ENCODE results near the gene PIK3R2. TPM values are rescaled to one million over a fixed set of nuclear protein-coding genes. Genes with fewer than 3 reads are reported as not detected.
"Not testable (repeated sequence)": the region's sequence is repeated elsewhere in the genome, so short reads cannot be mapped to it uniquely, and the experiment has no call there.

PIK3R2 gene
- total and polyA plus RNA-seq, 4 donors: 14.1 to 134 (median 76.1) TPM

- peak in 4 of 6 donors; percentile 57 to 96 (median 76) for DNase-seq (ENCODE audit: low read depth in 4 of 6, low spot score in 6 of 6)
- H3K36me3 ChIP-seq (ENCODE audit: control insufficient read depth, insufficient read depth, low read length): peaks cover 23% of the 10 kb centered on the region
- peak overlapping the region; percentile 99 for H3K27ac ChIP-seq (ENCODE audit: low read depth, low read length)
- H3K9me3 ChIP-seq (ENCODE audit: control insufficient read depth, insufficient read depth, low read length): no peaks in the 10 kb centered on the region
- H3K4me1 ChIP-seq (ENCODE audit: control insufficient read depth, insufficient read depth, low read length): peaks cover 39% of the 10 kb centered on the region
- peak overlapping the region; percentile 76 for H3K4me3 ChIP-seq (ENCODE audit: low read depth, low read length)
- H3K27me3 ChIP-seq (ENCODE audit: control insufficient read depth, insufficient read depth, low read length): peaks cover 5% of the 10 kb centered on the region
- WGBS (ENCODE audit: insufficient coverage): 0% methylated on average over 14 of the region's 22 CpGs
Measured at GRCh38 chr19:18204394-18205199, 51.6 kb downstream of the PIK3R2 start.

- peaks cover 5% of the 10 kb centered on the region for H3K27me3 ChIP-seq (ENCODE audit: control insufficient read depth, insufficient read depth, low read length)
- peaks cover 15% of the 10 kb centered on the region for H3K36me3 ChIP-seq (ENCODE audit: control insufficient read depth, insufficient read depth, low read length)
- H3K9me3 ChIP-seq (ENCODE audit: control insufficient read depth, insufficient read depth, low read length): no peaks in the 10 kb centered on the region
- peak overlapping the region; percentile 99 for H3K27ac ChIP-seq (ENCODE audit: low read depth, low read length)
- peak in 4 of 6 donors; percentile 35 to 94 (median 68) for DNase-seq (ENCODE audit: low read depth in 4 of 6, low spot score in 6 of 6)
- WGBS (ENCODE audit: insufficient coverage): 7% methylated on average over 21 of the region's 36 CpGs
- peaks cover 39% of the 10 kb centered on the region for H3K4me1 ChIP-seq (ENCODE audit: control insufficient read depth, insufficient read depth, low read length)
- peak overlapping the region; percentile 76 for H3K4me3 ChIP-seq (ENCODE audit: low read depth, low read length)
Measured at GRCh38 chr19:18205200-18205892, 52.4 kb downstream of the PIK3R2 start.

GRCh38 chr19:18206018-18206417 lies 53.1 kb downstream of the PIK3R2 start:
- WGBS (ENCODE audit: insufficient coverage): 90% methylated on average over 2 of the region's 12 CpGs

GRCh38 chr19:18208098-18208951 lies 55.4 kb downstream of the PIK3R2 start:
- Histone ChIP-seq H3K9me3 (ENCODE audit: control insufficient read depth, insufficient read depth, low read length) (no peaks in the 10 kb centered on the region), H3K4me1 (ENCODE audit: control insufficient read depth, insufficient read depth, low read length) (peaks cover 23% of the 10 kb centered on the region), H3K27me3 (ENCODE audit: control insufficient read depth, insufficient read depth, low read length) (peaks cover 7% of the 10 kb centered on the region), H3K4me3 (ENCODE audit: low read depth, low read length) (no peak overlapping the region), H3K36me3 (ENCODE audit: control insufficient read depth, insufficient read depth, low read length) (peaks cover 3% of the 10 kb centered on the region), H3K27ac (ENCODE audit: low read depth, low read length) (no peak overlapping the region)
- no peak for DNase-seq (ENCODE audit: low read depth in 4 of 6, low spot score in 6 of 6)
- WGBS (ENCODE audit: insufficient coverage): 28% methylated on average over 16 of the region's 32 CpGs

More at GRCh38 chr19:18206018-18206417, 53.1 kb downstream of the PIK3R2 start:
- Histone ChIP-seq H3K27ac (ENCODE audit: low read depth, low read length) (peak overlapping the region; percentile 99), H3K4me1 (ENCODE audit: control insufficient read depth, insufficient read depth, low read length) (peaks cover 39% of the 10 kb centered on the region), H3K4me3 (ENCODE audit: low read depth, low read length) (no peak overlapping the region), H3K9me3 (ENCODE audit: control insufficient read depth, insufficient read depth, low read length) (no peaks in the 10 kb centered on the region), H3K36me3 (ENCODE audit: control insufficient read depth, insufficient read depth, low read length) (peaks cover 10% of the 10 kb centered on the region), H3K27me3 (ENCODE audit: control insufficient read depth, insufficient read depth, low read length) (peaks cover 7% of the 10 kb centered on the region)
- DNase-seq (ENCODE audit: low read depth in 4 of 6, low spot score in 6 of 6): peak in 1 of 6 donors; percentile 16

- H3K27me3 ChIP-seq (ENCODE audit: control insufficient read depth, insufficient read depth, low read length); H3K36me3 ChIP-seq (ENCODE audit: control insufficient read depth, insufficient read depth, low read length); H3K4me3 ChIP-seq (ENCODE audit: low read depth, low read length); H3K27ac ChIP-seq (ENCODE audit: low read depth, low read length); DNase-seq (ENCODE audit: low read depth in 4 of 6, low spot score in 6 of 6); H3K9me3 ChIP-seq (ENCODE audit: control insufficient read depth, insufficient read depth, low read length): not testable (repeated sequence)
- WGBS (ENCODE audit: insufficient coverage): 100% methylated on average over 2 of the region's 5 CpGs
- peaks cover 13% of the 10 kb centered on the region for H3K4me1 ChIP-seq (ENCODE audit: control insufficient read depth, insufficient read depth, low read length)
Measured at GRCh38 chr19:18209912-18210311, 56.9 kb downstream of the PIK3R2 start.

GRCh38 chr19:18211683-18212082 lies 58.7 kb downstream of the PIK3R2 start:
- 85% methylated on average over 14 of the region's 14 CpGs for WGBS (ENCODE audit: insufficient coverage)
- Histone ChIP-seq H3K27ac (ENCODE audit: low read depth, low read length) (no peak overlapping the region), H3K4me1 (ENCODE audit: control insufficient read depth, insufficient read depth, low read length) (no peaks in the 10 kb centered on the region), H3K27me3 (ENCODE audit: control insufficient read depth, insufficient read depth, low read length) (peaks cover 7% of the 10 kb centered on the region), H3K36me3 (ENCODE audit: control insufficient read depth, insufficient read depth, low read length) (peaks cover 3% of the 10 kb centered on the region), H3K4me3 (ENCODE audit: low read depth, low read length) (no peak overlapping the region), H3K9me3 (ENCODE audit: control insufficient read depth, insufficient read depth, low read length) (no peaks in the 10 kb centered on the region)
- no peak for DNase-seq (ENCODE audit: low read depth in 4 of 6, low spot score in 6 of 6)

GRCh38 chr19:18214779-18215433 lies 61.9 kb downstream of the PIK3R2 start:
- WGBS (ENCODE audit: insufficient coverage): 67% methylated on average over 4 of the region's 7 CpGs
- H3K9me3 ChIP-seq (ENCODE audit: control insufficient read depth, insufficient read depth, low read length): no peaks in the 10 kb centered on the region
- H3K27me3 ChIP-seq (ENCODE audit: control insufficient read depth, insufficient read depth, low read length): peaks cover 6% of the 10 kb centered on the region
- H3K4me1 ChIP-seq (ENCODE audit: control insufficient read depth, insufficient read depth, low read length): no peaks in the 10 kb centered on the region
- DNase-seq (ENCODE audit: low read depth in 4 of 6, low spot score in 6 of 6): no peak
- H3K4me3 ChIP-seq (ENCODE audit: low read depth, low read length): no peak overlapping the region
- no peak overlapping the region for H3K27ac ChIP-seq (ENCODE audit: low read depth, low read length)
- peaks cover 5% of the 10 kb centered on the region for H3K36me3 ChIP-seq (ENCODE audit: control insufficient read depth, insufficient read depth, low read length)

GRCh38 chr19:18216789-18217188 lies 63.8 kb downstream of the PIK3R2 start:
- Histone ChIP-seq H3K36me3 (ENCODE audit: control insufficient read depth, insufficient read depth, low read length) (peaks cover 3% of the 10 kb centered on the region), H3K27me3 (ENCODE audit: control insufficient read depth, insufficient read depth, low read length) (peaks cover 18% of the 10 kb centered on the region), H3K4me1 (ENCODE audit: control insufficient read depth, insufficient read depth, low read length) (no peaks in the 10 kb centered on the region), H3K4me3 (ENCODE audit: low read depth, low read length) (no peak overlapping the region), H3K27ac (ENCODE audit: low read depth, low read length) (no peak overlapping the region), H3K9me3 (ENCODE audit: control insufficient read depth, insufficient read depth, low read length) (no peaks in the 10 kb centered on the region)
- 96% methylated on average over 6 of the region's 8 CpGs for WGBS (ENCODE audit: insufficient coverage)
- DNase-seq (ENCODE audit: low read depth in 4 of 6, low spot score in 6 of 6): no peak

GRCh38 chr19:18218159-18218558 lies 65.2 kb downstream of the PIK3R2 start:
- DNase-seq (ENCODE audit: low read depth in 4 of 6, low spot score in 6 of 6): no peak
- Histone ChIP-seq H3K4me3 (ENCODE audit: low read depth, low read length) (no peak overlapping the region), H3K27me3 (ENCODE audit: control insufficient read depth, insufficient read depth, low read length) (peaks cover 19% of the 10 kb centered on the region), H3K4me1 (ENCODE audit: control insufficient read depth, insufficient read depth, low read length) (no peaks in the 10 kb centered on the region), H3K27ac (ENCODE audit: low read depth, low read length) (no peak overlapping the region), H3K36me3 (ENCODE audit: control insufficient read depth, insufficient read depth, low read length) (peaks cover 3% of the 10 kb centered on the region), H3K9me3 (ENCODE audit: control insufficient read depth, insufficient read depth, low read length) (no peaks in the 10 kb centered on the region)
- WGBS (ENCODE audit: insufficient coverage): 89% methylated on average over 17 of the region's 17 CpGs
